WI38 (cell line): ENCODE results near the gene DLX3.

Experiments
- H3K4me3 ChIP-seq: 2 replicates; pipeline ENCODE4 v1.5.1; 2011; ENCODE audit warnings: low read depth, mild to moderate bottlenecking, control low read depth, low read length
- TF ChIP-seq, protein P1 (sequence below): IDR thresholded peaks from 2 replicates; pipeline ENCODE4 v1.5.1; 2012; ENCODE audit warnings: low read depth, mild to moderate bottlenecking, control low read depth, low read length

DLX3 gene

GRCh38 chr17:49963626-49964302 is 31.3 kb downstream of the DLX3 start:
- no peak overlapping the region for H3K4me3 ChIP-seq

DNA sequence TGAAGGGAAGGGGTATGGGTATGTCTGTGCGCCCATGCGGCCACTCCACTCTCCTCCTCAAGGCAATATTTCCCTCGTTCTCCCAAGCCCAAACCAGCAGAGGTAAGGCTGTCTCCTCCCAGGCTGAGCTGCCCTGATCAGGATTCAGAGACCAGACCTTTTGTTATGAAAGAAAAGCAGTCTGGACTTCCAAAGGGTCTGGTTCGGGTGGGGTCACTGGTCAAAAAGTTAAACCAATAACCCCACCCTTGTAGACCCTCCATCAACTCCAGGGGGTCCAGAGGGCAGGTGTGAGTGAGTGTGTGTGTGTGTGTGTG is 31.8 kb downstream of the DLX3 start:
- TF ChIP-seq, protein P1, sequence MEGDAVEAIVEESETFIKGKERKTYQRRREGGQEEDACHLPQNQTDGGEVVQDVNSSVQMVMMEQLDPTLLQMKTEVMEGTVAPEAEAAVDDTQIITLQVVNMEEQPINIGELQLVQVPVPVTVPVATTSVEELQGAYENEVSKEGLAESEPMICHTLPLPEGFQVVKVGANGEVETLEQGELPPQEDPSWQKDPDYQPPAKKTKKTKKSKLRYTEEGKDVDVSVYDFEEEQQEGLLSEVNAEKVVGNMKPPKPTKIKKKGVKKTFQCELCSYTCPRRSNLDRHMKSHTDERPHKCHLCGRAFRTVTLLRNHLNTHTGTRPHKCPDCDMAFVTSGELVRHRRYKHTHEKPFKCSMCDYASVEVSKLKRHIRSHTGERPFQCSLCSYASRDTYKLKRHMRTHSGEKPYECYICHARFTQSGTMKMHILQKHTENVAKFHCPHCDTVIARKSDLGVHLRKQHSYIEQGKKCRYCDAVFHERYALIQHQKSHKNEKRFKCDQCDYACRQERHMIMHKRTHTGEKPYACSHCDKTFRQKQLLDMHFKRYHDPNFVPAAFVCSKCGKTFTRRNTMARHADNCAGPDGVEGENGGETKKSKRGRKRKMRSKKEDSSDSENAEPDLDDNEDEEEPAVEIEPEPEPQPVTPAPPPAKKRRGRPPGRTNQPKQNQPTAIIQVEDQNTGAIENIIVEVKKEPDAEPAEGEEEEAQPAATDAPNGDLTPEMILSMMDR = no peak
- H3K4me3 ChIP-seq = no peak overlapping the region

More at GRCh38 chr17:49963626-49964302, 31.3 kb downstream of the DLX3 start:
- TF ChIP-seq, protein P1 = no peak

GRCh38 chr17:49962599-49963308 is 32.3 kb downstream of the DLX3 start:
- TF ChIP-seq, protein P1 = no peak
- H3K4me3 ChIP-seq = no peak overlapping the region

DNA sequence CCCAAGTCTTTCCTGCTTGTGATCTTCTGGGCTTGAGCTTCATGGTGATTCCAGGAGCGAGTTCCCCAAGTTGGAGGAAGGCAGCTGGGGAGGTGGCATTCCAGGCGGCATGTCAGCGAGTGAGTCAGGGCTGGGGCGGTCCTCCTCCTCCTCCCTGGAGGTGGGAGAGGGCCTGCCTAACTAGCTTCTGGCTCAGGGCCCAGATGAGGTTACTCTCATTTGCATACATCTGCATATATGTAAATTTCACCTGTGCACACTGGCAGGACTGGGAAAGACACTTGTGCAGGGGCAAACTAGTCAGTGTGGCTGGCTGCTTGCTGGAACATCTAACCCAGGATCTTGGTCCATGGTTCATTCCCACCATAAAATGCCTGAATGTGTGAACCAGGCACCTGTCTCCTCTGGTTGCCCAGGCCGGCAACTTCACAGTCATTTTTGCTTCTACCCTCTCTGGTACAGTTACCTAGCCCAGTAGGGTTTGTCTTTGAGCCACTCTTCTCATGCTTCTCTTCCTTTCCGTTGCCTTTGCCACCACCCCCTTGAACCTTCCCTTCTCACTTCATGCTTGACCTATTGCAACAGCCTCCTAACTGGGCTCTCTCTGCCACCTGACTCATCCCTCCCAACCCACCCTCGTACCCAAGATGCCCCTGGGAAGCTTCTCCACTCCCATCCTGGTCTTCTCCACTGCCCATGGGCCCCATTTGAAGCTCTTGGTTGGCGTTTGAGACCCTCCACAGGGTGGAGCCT is 35.7 kb downstream of the DLX3 start:
- no peak overlapping the region for H3K4me3 ChIP-seq
- TF ChIP-seq, protein P1 = no peak

DNA sequence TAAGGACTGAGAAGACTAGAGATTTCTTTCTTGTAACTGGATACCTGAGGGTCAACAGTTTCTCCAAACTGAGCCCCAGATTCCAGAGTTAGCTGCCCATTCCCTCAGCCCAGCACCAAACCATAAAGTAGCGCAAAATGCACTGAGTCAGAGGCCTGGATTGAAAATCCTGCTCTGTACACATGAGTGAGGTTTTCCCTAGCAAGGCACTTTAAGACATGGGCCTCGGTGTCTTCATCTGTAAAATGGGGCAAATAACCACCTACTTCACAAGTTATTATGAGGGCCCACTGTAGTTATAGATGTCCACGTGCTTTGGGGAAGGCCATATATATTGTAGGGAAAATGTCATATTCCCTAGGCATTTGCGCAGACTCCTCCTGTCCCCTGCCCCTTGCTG is 36.3 kb downstream of the DLX3 start:
- TF ChIP-seq, protein P1 = no peak
- no peak overlapping the region for H3K4me3 ChIP-seq

GRCh38 chr17:49957350-49957749 is 37.7 kb downstream of the DLX3 start:
- no peak overlapping the region for H3K4me3 ChIP-seq
- TF ChIP-seq, protein P1 = no peak

DNA sequence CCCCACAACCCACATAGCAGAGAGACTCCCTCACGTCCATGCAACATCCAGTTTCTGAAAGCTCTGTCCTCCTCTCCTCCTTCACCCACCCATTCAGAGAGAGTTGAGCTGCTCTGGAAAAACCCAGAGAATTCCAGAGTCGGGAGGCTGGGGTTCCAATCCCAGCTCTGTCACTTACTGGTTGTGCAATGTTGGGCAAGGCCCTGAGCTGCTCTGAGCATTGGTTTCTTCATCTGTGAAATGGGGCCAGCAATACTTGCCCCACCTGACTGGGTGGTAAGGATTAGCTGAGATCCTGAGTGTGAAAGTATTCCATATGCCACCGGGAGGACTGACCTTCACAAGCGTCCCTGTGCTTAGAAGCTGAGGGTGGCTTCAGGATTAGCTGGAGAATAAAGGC is 38.2 kb downstream of the DLX3 start:
- H3K4me3 ChIP-seq = no peak overlapping the region
- TF ChIP-seq, protein P1 = no peak
